ENCODE data around the gene CCDC74A. TPM values are rescaled to one million over a fixed set of nuclear protein-coding genes. Genes with fewer than 3 reads are reported as not detected.
"Not testable (repeated sequence)": the region's sequence is repeated elsewhere in the genome, so short reads cannot be mapped to it uniquely, and the experiment has no call there.

Gene CCDC74A
- total RNA-seq, 1 experiment from 2014 or later, result 6.5 TPM

DNA sequence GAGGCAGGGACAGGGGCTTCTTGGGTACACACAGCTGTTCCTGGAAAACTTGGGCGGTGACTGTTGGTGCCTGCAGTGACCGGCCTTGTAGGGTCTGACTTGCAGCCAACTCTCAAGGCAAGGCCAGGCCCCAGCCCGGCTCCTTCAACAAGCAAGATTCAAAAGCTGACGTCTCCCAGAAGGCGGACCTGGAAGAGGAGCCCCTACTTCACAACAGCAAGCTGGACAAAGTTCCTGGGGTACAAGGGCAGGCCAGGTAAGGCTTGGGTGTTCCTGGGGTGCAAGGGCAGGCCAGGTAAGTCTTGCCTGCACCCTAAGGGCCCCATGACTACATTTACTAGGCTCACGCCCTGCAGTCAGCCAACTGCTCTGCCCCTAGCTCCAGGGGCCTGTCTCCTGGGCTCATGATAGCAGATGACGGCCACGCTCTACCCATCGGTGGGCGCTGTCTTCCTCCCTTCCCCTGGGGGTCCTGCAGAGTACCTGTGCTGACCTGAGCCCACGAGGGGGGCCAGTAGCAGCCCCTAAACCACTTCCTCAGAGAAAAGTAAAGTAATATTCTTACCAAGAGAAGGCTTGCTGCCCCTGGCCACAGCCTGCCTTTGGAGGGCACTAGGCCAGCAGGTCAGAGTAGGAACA, 4.0 kb downstream of the CCDC74A start:
- H3K9me3 ChIP-seq (ENCODE audit: low read length); BruUV-seq (replicated peaks); POLR2A ChIA-PET (ENCODE audit: unreplicated experiment); H4K20me1 ChIP-seq (ENCODE audit: low read length); H3K4me1 ChIP-seq (ENCODE audit: insufficient read depth, low read length); intact Hi-C loops (cut with micrococcal nuclease); H3K27me3 ChIP-seq (ENCODE audit: low read length); H3K9me2 ChIP-seq (replicated peaks; ENCODE audit: low read length); ATAC-seq; H2AFZ ChIP-seq (ENCODE audit: low read length); H3K36me3 ChIP-seq (ENCODE audit: low read depth, low read length); H3K27ac ChIP-seq (ENCODE audit: low read length); CTCF ChIA-PET; DNase-seq; H3K9ac ChIP-seq (ENCODE audit: low read length); H3K4me3 ChIP-seq (ENCODE audit: low read length); H3K4me2 ChIP-seq (ENCODE audit: low read length); H3K79me2 ChIP-seq (ENCODE audit: low read length); H3F3A ChIP-seq (ENCODE audit: low read length, unreplicated experiment): not testable (repeated sequence)

- CTCF ChIA-PET; ATAC-seq; BruUV-seq (replicated peaks): not testable (repeated sequence)
Measured at GRCh38 chr2:131532723-131533608, 5.3 kb downstream of the CCDC74A start.

GRCh38 chr2:131533609-131534316, 6.1 kb downstream of the CCDC74A start:
- H2AFZ ChIP-seq (ENCODE audit: low read length); H3K27me3 ChIP-seq (ENCODE audit: low read length); H3K4me3 ChIP-seq (ENCODE audit: low read length); H3K9me3 ChIP-seq (ENCODE audit: low read length); H3K9me2 ChIP-seq (replicated peaks; ENCODE audit: low read length); H4K20me1 ChIP-seq (ENCODE audit: low read length); ATAC-seq; H3K27ac ChIP-seq (ENCODE audit: low read length); H3K4me2 ChIP-seq (ENCODE audit: low read length); H3K79me2 ChIP-seq (ENCODE audit: low read length); DNase-seq; CTCF ChIA-PET; intact Hi-C loops (cut with micrococcal nuclease); H3K36me3 ChIP-seq (ENCODE audit: low read depth, low read length); H3K4me1 ChIP-seq (ENCODE audit: insufficient read depth, low read length); POLR2A ChIA-PET (ENCODE audit: unreplicated experiment); BruUV-seq (replicated peaks); H3F3A ChIP-seq (ENCODE audit: low read length, unreplicated experiment); H3K9ac ChIP-seq (ENCODE audit: low read length): not testable (repeated sequence)

More at GRCh38 chr2:131532723-131533608, 5.3 kb downstream of the CCDC74A start:
- H3F3A ChIP-seq (ENCODE audit: low read length, unreplicated experiment); intact Hi-C loops (cut with micrococcal nuclease); DNase-seq; H3K9me2 ChIP-seq (replicated peaks; ENCODE audit: low read length); H2AFZ ChIP-seq (ENCODE audit: low read length); H3K36me3 ChIP-seq (ENCODE audit: low read depth, low read length); H3K27me3 ChIP-seq (ENCODE audit: low read length); H3K4me1 ChIP-seq (ENCODE audit: insufficient read depth, low read length); H3K9me3 ChIP-seq (ENCODE audit: low read length); H3K4me2 ChIP-seq (ENCODE audit: low read length); H4K20me1 ChIP-seq (ENCODE audit: low read length); H3K79me2 ChIP-seq (ENCODE audit: low read length); H3K9ac ChIP-seq (ENCODE audit: low read length); POLR2A ChIA-PET (ENCODE audit: unreplicated experiment); H3K4me3 ChIP-seq (ENCODE audit: low read length); H3K27ac ChIP-seq (ENCODE audit: low read length): not testable (repeated sequence)

DNA sequence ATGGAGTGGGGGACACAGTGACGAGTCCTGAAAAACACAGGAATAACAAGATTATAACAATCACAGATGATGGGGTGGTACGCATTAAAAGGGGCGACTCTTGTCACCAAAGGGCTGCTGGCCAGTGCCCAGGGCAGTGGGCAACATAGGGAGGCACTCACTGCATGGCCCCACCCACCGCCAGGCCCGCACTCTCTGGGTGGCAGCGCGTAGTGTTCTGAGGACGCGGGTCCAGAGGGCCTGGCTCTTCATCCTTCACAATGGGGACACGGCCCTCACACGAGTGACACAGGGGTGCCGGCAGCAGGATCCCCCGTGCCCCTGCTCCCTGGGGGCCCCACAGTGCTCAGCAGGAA, 6.6 kb downstream of the CCDC74A start:
- H3F3A ChIP-seq (ENCODE audit: low read length, unreplicated experiment); H3K4me1 ChIP-seq (ENCODE audit: insufficient read depth, low read length); H4K20me1 ChIP-seq (ENCODE audit: low read length); intact Hi-C loops (cut with micrococcal nuclease); H3K27me3 ChIP-seq (ENCODE audit: low read length); POLR2A ChIA-PET (ENCODE audit: unreplicated experiment); H3K9me3 ChIP-seq (ENCODE audit: low read length); H3K9me2 ChIP-seq (replicated peaks; ENCODE audit: low read length); ATAC-seq; BruUV-seq (replicated peaks); H3K27ac ChIP-seq (ENCODE audit: low read length); H3K79me2 ChIP-seq (ENCODE audit: low read length); H2AFZ ChIP-seq (ENCODE audit: low read length); H3K9ac ChIP-seq (ENCODE audit: low read length); DNase-seq; H3K4me2 ChIP-seq (ENCODE audit: low read length); H3K4me3 ChIP-seq (ENCODE audit: low read length); H3K36me3 ChIP-seq (ENCODE audit: low read depth, low read length); CTCF ChIA-PET: not testable (repeated sequence)

DNA sequence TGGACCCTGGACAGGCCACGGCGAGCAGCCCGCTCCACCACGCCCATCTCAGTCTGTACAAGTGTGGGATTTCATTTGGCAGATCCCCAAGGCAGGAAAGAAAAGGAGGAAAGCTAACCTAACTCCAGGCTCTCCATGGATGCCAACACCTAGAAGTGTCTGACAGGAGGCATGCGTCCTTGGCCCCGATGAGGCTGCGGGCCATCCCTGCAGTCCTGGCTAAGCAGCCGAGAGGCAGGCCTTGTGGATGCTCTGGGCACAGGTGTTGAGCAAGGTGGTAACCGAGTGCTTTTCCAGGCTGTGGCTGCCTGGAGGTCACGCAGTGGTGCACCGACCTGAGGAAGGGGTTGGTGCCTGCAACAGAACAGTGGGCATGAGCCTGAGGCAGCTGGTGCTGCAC, 7.3 kb downstream of the CCDC74A start:
- H3F3A ChIP-seq (ENCODE audit: low read length, unreplicated experiment); H3K36me3 ChIP-seq (ENCODE audit: low read depth, low read length); ATAC-seq; H3K4me3 ChIP-seq (ENCODE audit: low read length); H3K9me3 ChIP-seq (ENCODE audit: low read length); DNase-seq; H3K27me3 ChIP-seq (ENCODE audit: low read length); H3K4me2 ChIP-seq (ENCODE audit: low read length); BruUV-seq (replicated peaks); CTCF ChIA-PET; H2AFZ ChIP-seq (ENCODE audit: low read length); H4K20me1 ChIP-seq (ENCODE audit: low read length); H3K27ac ChIP-seq (ENCODE audit: low read length); H3K79me2 ChIP-seq (ENCODE audit: low read length); H3K9me2 ChIP-seq (replicated peaks; ENCODE audit: low read length); H3K4me1 ChIP-seq (ENCODE audit: insufficient read depth, low read length); H3K9ac ChIP-seq (ENCODE audit: low read length); POLR2A ChIA-PET (ENCODE audit: unreplicated experiment); intact Hi-C loops (cut with micrococcal nuclease): not testable (repeated sequence)

Measured in PC-3 (cell line).